IMR-90 (cell line): ENCODE measurements around the gene IL17B.

ENCODE experiments used
- BHLHE40 ChIP-seq: fragments of 150-350 bp; IDR thresholded peaks from 2 replicates; pipeline ENCODE4 v1.6.1; 2016; ENCODE audit warnings: mild to moderate bottlenecking, low read depth, low read length
- CTCF ChIP-seq: conservative IDR thresholded peaks from 2 replicates; pipeline ENCODE4 v1.5.1; 2012; ENCODE audit warnings: mild to moderate bottlenecking, low read depth, low read length, improper control_type of control experiment
- FOS ChIP-seq: fragments of 150-350 bp; IDR thresholded peaks from 2 replicates; pipeline ENCODE4 v1.6.1; 2016; ENCODE audit warnings: low read depth, low read length
- MAZ ChIP-seq: IDR thresholded peaks from 2 replicates; pipeline ENCODE4 v1.6.1; 2012; ENCODE audit warnings: low read depth, mild to moderate bottlenecking, low read length, improper control_type of control experiment, moderate library complexity, borderline replicate concordance
- MXI1 ChIP-seq: IDR thresholded peaks from 2 replicates; pipeline ENCODE4 v1.6.1; 2012; ENCODE audit warnings: low read depth, mild to moderate bottlenecking, low read length, moderate library complexity, borderline replicate concordance
- POLR2A ChIP-seq: IDR thresholded peaks from 2 replicates; pipeline ENCODE4 v1.6.1; 2012; ENCODE audit warnings: mild to moderate bottlenecking, low read depth, low read length
- RAD21 ChIP-seq: IDR thresholded peaks from 2 replicates; pipeline ENCODE4 v1.6.1; 2012; ENCODE audit warnings: low read length, improper control_type of control experiment
- RFX5 ChIP-seq: IDR thresholded peaks from 2 replicates; pipeline ENCODE4 v1.8.0; 2012; ENCODE audit warnings: low read depth, mild to moderate bottlenecking, low read length, moderate library complexity
- USF2 ChIP-seq: fragments of 150-350 bp; IDR thresholded peaks from 2 replicates; pipeline ENCODE4 v1.6.1; 2017; ENCODE audit warnings: mild to moderate bottlenecking, antibody characterized with exemption, low read length, low read depth

- TF ChIP-seq POLR2A (no peak), CTCF (no peak), RFX5 (no peak), MXI1 (no peak), BHLHE40 (no peak), MAZ (no peak), USF2 (no peak), RAD21 (no peak), FOS (no peak)
Observed at GRCh38 chr5:149348518-149348917, 30.6 kb downstream of the IL17B start.
